B cell (primary cell): ENCODE results near the gene NKTR. TPM values are rescaled to one million over a fixed set of nuclear protein-coding genes. Genes with fewer than 3 reads are reported as not detected.

Source experiments
- ATAC-seq: fragments of 200-7000 bp; cut with Tn5 transposase; one replicate; pipeline ENCODE4 v1.10.0; 2021; ENCODE audit warnings: low read depth, mild to moderate bottlenecking, moderate number of reproducible peaks, moderate library complexity
- CTCF ChIA-PET: fragments of 350-600 bp; sonication (Branson Sonifier 250); formaldehyde crosslinking; loops from one replicate; lab custom pipeline; 2021; ENCODE audit warnings: antibody characterized with exemption, inconsistent platforms; lab: Charles Lee
- POLR2A ChIA-PET: fragments of 350-600 bp; sonication (Branson Sonifier 250); formaldehyde crosslinking; loops from one replicate; lab custom pipeline; 2021; ENCODE audit warnings: antibody characterized with exemption; lab: Charles Lee
- DNase-seq: peaks from one replicate; pipeline ENCODE4 v3.0.0; 2013
- H2AFZ ChIP-seq: 2 replicates; pipeline ENCODE4 v1.6.1; 2012; ENCODE audit warnings: mild to moderate bottlenecking, low read depth, low read length; ENCODE audit not compliant: insufficient read depth, poor library complexity, severe bottlenecking
- H3K27ac ChIP-seq, 2 donors: 1 replicate in 1 of 2; 2 replicates in 1 of 2; pipeline ENCODE4 v1.5.1; 2012 to 2013; ENCODE audit warnings: low read length in 2 of 2, mild to moderate bottlenecking in 2 of 2, moderate library complexity in 1 of 2
- H3K27me3 ChIP-seq, 4 experiments: fragments of 200-600 bp in 1 of 4; sonication (generic) in 1 of 4; replicated peaks in 1 of 4; 1 replicate in 2 of 4; 2 replicates in 2 of 4; pipeline versions ENCODE4 v1.6.1 to v1.7.0; 2013 to 2016; ENCODE audit warnings: low read length in 3 of 4, mild to moderate bottlenecking in 2 of 4, mixed read lengths in 1 of 4, moderate library complexity in 1 of 4; ENCODE audit not compliant: insufficient read depth in 4 of 4, control insufficient read depth in 3 of 4; ENCODE audit errors: control extremely low read depth in 1 of 4
- H3K36me3 ChIP-seq, 2 experiments: replicated peaks in 1 of 2; 1 replicate in 1 of 2; 2 replicates in 1 of 2; pipeline versions ENCODE4 v1.6.1 to v1.7.1; 2013; ENCODE audit warnings: low read length in 1 of 2; ENCODE audit not compliant: insufficient read depth in 2 of 2, control insufficient read depth in 1 of 2; ENCODE audit errors: control extremely low read depth in 1 of 2, extremely low read depth in 1 of 2
- H3K4me1 ChIP-seq, 2 donors: fragments of 200-600 bp in 1 of 2; sonication (generic) in 1 of 2; 1 replicate in 1 of 2; 2 replicates in 1 of 2; pipeline versions ENCODE4 v1.5.1 to v1.6.1; 2013 to 2017; ENCODE audit warnings: low read length in 2 of 2; ENCODE audit not compliant: control insufficient read depth in 2 of 2, insufficient read depth in 2 of 2
- H3K4me2 ChIP-seq: replicated peaks from 2 replicates; pipeline ENCODE3; 2012; ENCODE audit warnings: mild to moderate bottlenecking, low read depth, low read length; ENCODE audit not compliant: poor library complexity, severe bottlenecking
- H3K4me3 ChIP-seq, 5 experiments: fragments of 200-600 bp in 1 of 5; sonication (generic) in 1 of 5; 1 replicate in 3 of 5; 2 replicates in 2 of 5; pipeline versions ENCODE4 v1.5.1 to v1.7.0; 2011 to 2016; ENCODE audit warnings: low read length in 4 of 5, mild to moderate bottlenecking in 4 of 5, low read depth in 2 of 5, control low read depth in 1 of 5, moderate library complexity in 1 of 5; ENCODE audit not compliant: insufficient read depth in 1 of 5; ENCODE audit errors: control extremely low read depth in 1 of 5, extremely low read depth in 1 of 5
- H3K79me2 ChIP-seq: fragments of 200-600 bp; sonication (generic); one replicate; pipeline ENCODE4 v1.6.0; 2016; ENCODE audit warnings: low read length; ENCODE audit not compliant: control insufficient read depth, insufficient read depth
- H3K9ac ChIP-seq: fragments of 200-600 bp; sonication (generic); 2 replicates; pipeline ENCODE4 v1.6.1; 2017; ENCODE audit warnings: mild to moderate bottlenecking, low read length, moderate library complexity
- H3K9me3 ChIP-seq, 3 donors: one replicate each; pipeline versions ENCODE4 v1.6.1 to v1.7.1; 2013; ENCODE audit warnings: low read length in 2 of 3; ENCODE audit not compliant: control insufficient read depth in 2 of 3, insufficient read depth in 1 of 3; ENCODE audit errors: control extremely low read depth in 1 of 3
- H4K20me1 ChIP-seq: 2 replicates; pipeline ENCODE4 v1.6.0; 2012; ENCODE audit warnings: mild to moderate bottlenecking, low read length; ENCODE audit not compliant: insufficient read depth, control insufficient read depth, poor library complexity, severe bottlenecking
- H3K27ac Mint-ChIP-seq: one replicate; pipeline ENCODE4 v1.8.0; 2021; ENCODE audit warnings: mixed read lengths
- H3K27me3 Mint-ChIP-seq: one replicate; pipeline ENCODE4 v1.8.0; 2021; ENCODE audit warnings: mixed read lengths
- H3K4me1 Mint-ChIP-seq: one replicate; pipeline ENCODE4 v1.8.0; 2021; ENCODE audit warnings: mixed read lengths
- H3K4me3 Mint-ChIP-seq: one replicate; pipeline ENCODE4 v1.8.0; 2021; ENCODE audit warnings: mixed read lengths
- H3K9me3 Mint-ChIP-seq: one replicate; pipeline ENCODE4 v1.8.0; 2022; ENCODE audit warnings: mixed read lengths; ENCODE audit not compliant: insufficient read depth
- EZH2 ChIP-seq: IDR thresholded peaks from 2 replicates; pipeline ENCODE4 v1.6.1; 2012; ENCODE audit warnings: borderline replicate concordance, low read depth, mild to moderate bottlenecking, moderate library complexity, low read length; ENCODE audit not compliant: insufficient read depth, poor library complexity, severe bottlenecking
- WGBS: methylation state at CpG from one replicate; pipeline ENCODE4 v1.1.5; 2013; ENCODE audit warnings: missing lambda C conversion rate; ENCODE audit not compliant: insufficient coverage; 5-methylcytosine and 5-hydroxymethylcytosine counted together
- intact Hi-C: fragments of 100-400 bp; cut with micrococcal nuclease; formaldehyde crosslinking; loops from one replicate; pipeline ENCODE4 v1.10.0; 2022
- polyA plus RNA-seq: library from polyadenylated mRNA; depleted of rRNA; stranded (reverse); fragments of >200 nt; gene quantifications from 2 replicates; pipeline ENCODE4 v1.2.3, GENCODE V29; 2012
- total RNA-seq, 2 donors: library from RNA; stranded (reverse); fragments of 120-200 nt in 1 of 2; gene quantifications; 1 replicate in 1 of 2; 2 replicates in 1 of 2; pipeline versions ENCODE4 v1.2.3 to v1.2.4, GENCODE V29; 2013 to 2022
- TF ChIP-seq, protein P1 (sequence below): fragments of 200-600 bp; IDR thresholded peaks from one replicate; pipeline ENCODE4 v1.8.0; 2022; ENCODE audit warnings: antibody characterized with exemption, mild to moderate bottlenecking

Gene NKTR
- total and polyA plus RNA-seq, 2 donors (not counting 1 experiment from before 2014, with no cell fraction given) = 58.0 to 227 TPM

DNA sequence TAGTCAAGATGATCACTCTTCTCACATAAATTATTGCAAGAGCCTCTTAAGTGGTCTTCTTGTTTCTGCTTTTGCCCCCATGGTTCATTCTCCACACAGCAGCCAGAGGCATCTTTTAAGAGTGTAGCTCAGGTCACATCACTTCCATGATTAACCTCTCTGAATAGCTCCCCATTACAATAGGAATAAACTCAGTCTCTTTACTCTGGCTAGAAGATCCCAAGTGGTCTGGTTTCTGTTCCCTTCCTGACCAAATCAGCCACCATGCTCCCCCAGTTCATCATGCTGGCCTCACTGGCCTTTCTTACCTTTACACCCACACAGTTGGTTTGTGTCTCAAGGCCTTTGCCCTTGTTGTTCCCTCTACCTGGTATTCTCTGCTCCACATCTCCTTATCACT is 93.9 kb downstream of the NKTR start:
- H3K27ac Mint-ChIP-seq = no peak overlapping the region
- no peaks in the 10 kb centered on the region for H3K4me1 Mint-ChIP-seq
- Histone ChIP-seq H3K4me2 (no peak overlapping the region), H3K4me1 (no peaks in the 10 kb centered on the region), H3K27ac (no peak overlapping the region), H3K9ac (no peak overlapping the region), H3K27me3 (peaks cover 0 to 2% (median 0%) of the 10 kb centered on the region in 4 experiments), H4K20me1 (no peaks in the 10 kb centered on the region), H3K4me3 (no peak overlapping the region), H3K36me3 (no peaks in the 10 kb centered on the region), H3K79me2 (no peaks in the 10 kb centered on the region), H3K9me3 (no peaks in the 10 kb centered on the region), H2AFZ (no peak overlapping the region)
- no peak for ATAC-seq
- DNase-seq = no peak
- ChIA-PET POLR2A (no interaction called here), CTCF (no interaction called here)
- intact Hi-C loops = no loop called here
- no peaks in the 10 kb centered on the region for H3K27me3 Mint-ChIP-seq
- no peak overlapping the region for H3K4me3 Mint-ChIP-seq
- H3K9me3 Mint-ChIP-seq = no peaks in the 10 kb centered on the region
- TF ChIP-seq, protein P1, sequence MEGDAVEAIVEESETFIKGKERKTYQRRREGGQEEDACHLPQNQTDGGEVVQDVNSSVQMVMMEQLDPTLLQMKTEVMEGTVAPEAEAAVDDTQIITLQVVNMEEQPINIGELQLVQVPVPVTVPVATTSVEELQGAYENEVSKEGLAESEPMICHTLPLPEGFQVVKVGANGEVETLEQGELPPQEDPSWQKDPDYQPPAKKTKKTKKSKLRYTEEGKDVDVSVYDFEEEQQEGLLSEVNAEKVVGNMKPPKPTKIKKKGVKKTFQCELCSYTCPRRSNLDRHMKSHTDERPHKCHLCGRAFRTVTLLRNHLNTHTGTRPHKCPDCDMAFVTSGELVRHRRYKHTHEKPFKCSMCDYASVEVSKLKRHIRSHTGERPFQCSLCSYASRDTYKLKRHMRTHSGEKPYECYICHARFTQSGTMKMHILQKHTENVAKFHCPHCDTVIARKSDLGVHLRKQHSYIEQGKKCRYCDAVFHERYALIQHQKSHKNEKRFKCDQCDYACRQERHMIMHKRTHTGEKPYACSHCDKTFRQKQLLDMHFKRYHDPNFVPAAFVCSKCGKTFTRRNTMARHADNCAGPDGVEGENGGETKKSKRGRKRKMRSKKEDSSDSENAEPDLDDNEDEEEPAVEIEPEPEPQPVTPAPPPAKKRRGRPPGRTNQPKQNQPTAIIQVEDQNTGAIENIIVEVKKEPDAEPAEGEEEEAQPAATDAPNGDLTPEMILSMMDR = no peak
- TF ChIP-seq EZH2 = no peak

DNA sequence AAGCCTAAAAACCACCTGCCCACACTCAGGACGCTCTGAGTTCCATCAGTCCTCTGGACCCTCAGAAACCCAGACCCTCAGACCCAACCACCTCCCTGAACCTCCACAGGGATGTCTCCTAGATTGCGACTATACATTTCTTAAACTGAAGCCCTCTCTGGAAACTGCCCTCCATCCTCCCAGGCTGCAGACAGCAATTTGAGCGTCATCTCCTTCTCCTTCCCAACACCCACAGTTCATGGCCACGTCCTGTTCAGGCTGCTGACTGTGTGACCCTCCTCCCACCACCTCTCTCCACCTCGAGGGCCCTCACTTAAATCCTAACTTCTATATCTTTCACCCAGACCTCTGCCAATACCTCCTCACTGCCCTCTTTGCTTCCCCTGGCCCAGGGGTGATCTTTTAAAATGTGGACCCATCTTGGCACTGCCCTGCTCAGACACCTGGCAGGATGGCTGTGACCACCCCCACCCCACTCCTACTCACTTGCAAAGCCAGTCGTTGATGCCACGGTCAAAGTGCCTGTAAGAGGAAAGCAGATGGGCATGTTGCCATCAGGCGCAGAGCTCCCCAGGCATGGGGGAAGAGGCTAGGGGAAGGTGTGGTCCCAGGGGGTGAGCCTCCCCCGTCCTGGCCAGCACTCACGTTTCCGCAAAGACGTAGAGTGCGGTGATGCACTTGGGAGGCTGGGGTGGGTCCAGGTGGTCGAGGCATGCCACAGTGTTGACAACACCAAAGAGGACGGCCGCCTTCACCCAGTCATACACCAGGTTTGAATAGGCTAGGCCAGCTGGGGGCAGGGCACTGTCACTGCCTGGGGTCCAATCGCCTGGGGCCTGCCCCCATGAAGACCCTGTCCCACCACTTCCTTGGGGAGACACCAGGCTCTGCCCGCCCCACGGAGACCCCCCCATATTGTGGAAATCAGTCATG is 96.1 kb downstream of the NKTR start:
- ChIA-PET CTCF (interaction anchor here (1.4 kb wide), 1 partner anchor 12 kb away, joined by 4 read pairs; no protein-coding TSS in a partner anchor), POLR2A (no interaction called here)
- Histone ChIP-seq H3K4me3 (no peak overlapping the region), H3K27me3 (peaks cover 0 to 5% (median 0%) of the 10 kb centered on the region in 4 experiments), H3K4me1 (no peaks in the 10 kb centered on the region), H3K4me2 (no peak overlapping the region), H3K9ac (no peak overlapping the region), H3K27ac (no peak overlapping the region), H3K9me3 (peaks cover 0 to 6% (median 0%) of the 10 kb centered on the region in 3 donors), H3K79me2 (no peaks in the 10 kb centered on the region), H2AFZ (no peak overlapping the region), H3K36me3 (no peaks in the 10 kb centered on the region), H4K20me1 (no peaks in the 10 kb centered on the region)
- WGBS = 74% methylated on average over 13 of the region's 19 CpGs
- no peak overlapping the region for H3K27ac Mint-ChIP-seq
- ATAC-seq (no peak), DNase-seq (no peak)
- H3K4me3 Mint-ChIP-seq = no peak overlapping the region
- no peak for TF ChIP-seq EZH2
- TF ChIP-seq, protein P1 = no peak
- H3K9me3 Mint-ChIP-seq = no peaks in the 10 kb centered on the region
- intact Hi-C loops = no loop called here
- H3K27me3 Mint-ChIP-seq = peaks cover 4% of the 10 kb centered on the region
- H3K4me1 Mint-ChIP-seq = no peaks in the 10 kb centered on the region
